Muscle of leg (tissue), 11 donors: ENCODE measurements around the gene TPSAB1. TPM values are rescaled to one million over a fixed set of nuclear protein-coding genes. Genes with fewer than 3 reads are reported as not detected.
"Not testable (repeated sequence)": the region's sequence is repeated elsewhere in the genome, so short reads cannot be mapped to it uniquely, and the experiment has no call there.

Experiments
- DNase-seq: peaks from one replicate; pipeline ENCODE4 v3.0.0; 2013
- H3K27ac ChIP-seq: one replicate; pipeline ENCODE4 v1.5.1; 2013; ENCODE audit warnings: mild to moderate bottlenecking, low read length, control low read depth
- H3K27me3 ChIP-seq: one replicate; pipeline ENCODE4 v1.6.1; 2013; ENCODE audit warnings: low read length; ENCODE audit not compliant: control insufficient read depth, insufficient read depth
- H3K36me3 ChIP-seq: one replicate; pipeline ENCODE4 v1.6.1; 2013; ENCODE audit warnings: low read length; ENCODE audit not compliant: control insufficient read depth, insufficient read depth
- H3K4me1 ChIP-seq: one replicate; pipeline ENCODE4 v1.6.1; 2013; ENCODE audit warnings: low read length; ENCODE audit not compliant: control insufficient read depth, insufficient read depth
- H3K4me3 ChIP-seq: one replicate; pipeline ENCODE4 v1.5.1; 2013; ENCODE audit warnings: low read length, control low read depth
- H3K9me3 ChIP-seq: replicated peaks from 2 replicates; pipeline ENCODE4 v1.6.1; 2013; ENCODE audit warnings: low read depth, low read length; ENCODE audit not compliant: control insufficient read depth
- WGBS: methylation state at CpG from one replicate; pipeline ENCODE4 v1.1.5; 2013; ENCODE audit warnings: missing lambda C conversion rate; ENCODE audit not compliant: insufficient coverage; 5-methylcytosine and 5-hydroxymethylcytosine counted together
- polyA plus RNA-seq, 8 donors: library from polyadenylated mRNA; unstranded; fragments of 120-200 nt; gene quantifications; one replicate each; pipeline versions ENCODE4 v1.2.1 to v1.2.3, GENCODE V29; 2013; ENCODE audit warnings: inconsistent platforms in 1 of 8, low replicate concordance in 1 of 8; ENCODE audit not compliant: insufficient read length in 8 of 8, insufficient read depth in 1 of 8
- total RNA-seq: library from RNA; stranded (reverse); fragments of 120-200 nt; gene quantifications from one replicate; pipeline ENCODE4 v1.2.4, GENCODE V29; 2013

Gene TPSAB1
- total and polyA plus RNA-seq, 9 donors, result 0.53 to 3.8 (median 1.7) TPM

GRCh38 chr16:1223355-1224214 lies 16.9 kb upstream of the TPSAB1 start:
- H3K27ac ChIP-seq, result no peak overlapping the region
- no peak for DNase-seq
- no peaks in the 10 kb centered on the region for H3K27me3 ChIP-seq
- no peak overlapping the region for H3K4me3 ChIP-seq
- H3K9me3 ChIP-seq, result no peaks in the 10 kb centered on the region
- WGBS, result 81% methylated on average over 32 of the region's 38 CpGs
- H3K36me3 ChIP-seq, result peaks cover 7% of the 10 kb centered on the region
- peaks cover 9% of the 10 kb centered on the region for H3K4me1 ChIP-seq

- no peaks in the 10 kb centered on the region for H3K27me3 ChIP-seq
- no peak overlapping the region for H3K27ac ChIP-seq
- H3K4me3 ChIP-seq, result no peak overlapping the region
- H3K36me3 ChIP-seq, result peaks cover 4% of the 10 kb centered on the region
- no peaks in the 10 kb centered on the region for H3K9me3 ChIP-seq
- DNase-seq, result no peak
- peaks cover 9% of the 10 kb centered on the region for H3K4me1 ChIP-seq
- 73% methylated on average over 8 of the region's 9 CpGs for WGBS
Observed at GRCh38 chr16:1224558-1224957, 15.9 kb upstream of the TPSAB1 start.

GRCh38 chr16:1225051-1225451 lies 15.5 kb upstream of the TPSAB1 start, which contains the start of gene TPSG1:
TPSG1 (minus strand) TSS chr16:1225268; CDS start chr16:1225252, 16 bp downstream.
- no peaks in the 10 kb centered on the region for H3K27me3 ChIP-seq
- H3K36me3 ChIP-seq, result no peaks in the 10 kb centered on the region
- DNase-seq, result no peak
- H3K4me1 ChIP-seq, result peaks cover 9% of the 10 kb centered on the region
- no peak within 1 kb of the TSS for H3K4me3 ChIP-seq
- 59% methylated on average over 7 of the region's 10 CpGs for WGBS
- no peak within 1 kb of the TSS for H3K27ac ChIP-seq
- no peaks in the 10 kb centered on the region for H3K9me3 ChIP-seq

- not testable (repeated sequence) for DNase-seq, H3K4me3 ChIP-seq, H3K4me1 ChIP-seq, H3K36me3 ChIP-seq, H3K9me3 ChIP-seq, H3K27me3 ChIP-seq, H3K27ac ChIP-seq
- WGBS, result 28% methylated on average over 7 of the region's 24 CpGs
Observed at GRCh38 chr16:1225728-1226311, 14.7 kb upstream of the TPSAB1 start.

- H3K36me3 ChIP-seq, H3K4me3 ChIP-seq, H3K27ac ChIP-seq, H3K9me3 ChIP-seq, H3K27me3 ChIP-seq, H3K4me1 ChIP-seq, DNase-seq: not testable (repeated sequence)
- 31% methylated on average over 9 of the region's 14 CpGs for WGBS
Observed at GRCh38 chr16:1226692-1227091, 13.8 kb upstream of the TPSAB1 start.

- 39% methylated on average over 4 of the region's 7 CpGs for WGBS
- not testable (repeated sequence) for H3K36me3 ChIP-seq, DNase-seq, H3K4me1 ChIP-seq, H3K9me3 ChIP-seq, H3K27ac ChIP-seq, H3K4me3 ChIP-seq, H3K27me3 ChIP-seq
Observed at GRCh38 chr16:1228227-1228626, 12.3 kb upstream of the TPSAB1 start.

- H3K9me3 ChIP-seq, H3K4me3 ChIP-seq, H3K27ac ChIP-seq, H3K4me1 ChIP-seq, H3K36me3 ChIP-seq, DNase-seq, H3K27me3 ChIP-seq: not testable (repeated sequence)
- WGBS, result no CpG with 5 or more reads among the region's 13 CpGs
Observed at GRCh38 chr16:1229476-1229875, 11.0 kb upstream of the TPSAB1 start.

GRCh38 chr16:1230084-1230470 lies 10.4 kb upstream of the TPSAB1 start, which contains the start of gene TPSB2:
TPSB2 (minus strand) TSS chr16:1230184; CDS start chr16:1229951, 233 bp downstream.
- not testable (repeated sequence) for H3K9me3 ChIP-seq, DNase-seq, H3K27ac ChIP-seq, H3K36me3 ChIP-seq, H3K27me3 ChIP-seq, H3K4me1 ChIP-seq, H3K4me3 ChIP-seq
- WGBS, result no CpG with 5 or more reads among the region's 11 CpGs

GRCh38 chr16:1230471-1231212 lies 9.9 kb upstream of the TPSAB1 start:
- not testable (repeated sequence) for DNase-seq
- 78% methylated on average over 12 of the region's 17 CpGs for WGBS

GRCh38 chr16:1231301-1231700 lies 9.2 kb upstream of the TPSAB1 start:
- not testable (repeated sequence) for DNase-seq, H3K9me3 ChIP-seq, H3K27me3 ChIP-seq, H3K4me1 ChIP-seq, H3K36me3 ChIP-seq, H3K4me3 ChIP-seq, H3K27ac ChIP-seq
- 82% methylated on average over 2 of the region's 7 CpGs for WGBS

More at GRCh38 chr16:1230471-1231212, 9.9 kb upstream of the TPSAB1 start:
- H3K27me3 ChIP-seq, H3K27ac ChIP-seq, H3K4me3 ChIP-seq, H3K9me3 ChIP-seq, H3K36me3 ChIP-seq, H3K4me1 ChIP-seq: not testable (repeated sequence)
